ENCODE measurements around the gene MTR.

The MTR gene

DNA sequence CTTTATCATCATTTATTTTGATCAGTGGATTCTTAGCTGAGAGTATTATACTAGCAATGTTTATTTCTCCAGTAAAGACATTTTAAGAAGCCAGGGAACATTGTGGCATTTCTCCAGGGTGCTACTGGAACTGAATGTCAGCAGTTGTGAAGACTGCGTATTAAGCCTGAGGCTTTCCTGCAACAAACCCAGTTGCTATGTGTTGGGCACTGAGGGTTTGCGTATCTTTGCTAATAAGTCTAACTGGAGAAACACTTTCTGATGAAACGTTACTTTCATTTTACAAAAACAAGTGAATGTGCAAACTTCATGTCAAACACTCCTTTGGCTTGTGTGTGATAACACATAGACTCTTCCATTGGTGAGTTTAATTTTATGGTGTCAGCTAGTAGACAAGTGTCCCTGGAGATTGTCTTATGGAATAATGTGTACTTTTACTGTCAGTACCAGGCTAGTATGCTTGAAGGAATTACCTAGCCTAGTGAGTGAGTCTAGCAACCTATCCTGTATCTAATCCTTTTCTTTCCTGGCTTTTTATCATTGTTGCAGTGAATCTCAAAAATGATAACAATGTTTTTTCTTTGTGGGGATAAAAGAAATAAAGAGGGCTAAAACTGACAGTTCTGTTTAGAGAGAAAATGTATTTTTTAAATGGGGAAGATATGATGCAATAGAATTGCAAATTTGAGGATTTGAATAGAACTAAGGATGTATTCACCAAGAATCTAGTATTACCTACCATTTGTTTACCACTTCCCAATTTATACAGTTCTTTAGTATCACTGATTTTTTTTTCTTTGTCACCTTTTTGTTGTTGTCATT, 70.1 kb downstream of the MTR start:
- no peak for DNase-seq

DNA sequence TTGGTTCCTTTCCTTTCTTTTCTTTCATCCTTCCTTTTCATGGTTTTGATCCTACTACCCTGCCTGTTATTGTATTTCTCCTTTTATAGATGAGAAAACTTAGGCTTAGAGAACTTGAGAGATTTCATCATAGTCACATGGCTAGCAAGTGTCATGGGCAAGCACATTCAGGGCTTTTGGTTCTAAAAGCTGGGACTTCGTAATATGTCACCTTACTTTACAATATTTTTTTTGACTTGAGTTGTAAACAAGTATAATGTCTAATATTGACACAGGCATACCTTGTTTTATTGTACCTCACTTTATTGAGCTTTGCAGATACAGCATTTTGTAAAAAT, 70.7 kb downstream of the MTR start:
- no peak for DNase-seq

DNA sequence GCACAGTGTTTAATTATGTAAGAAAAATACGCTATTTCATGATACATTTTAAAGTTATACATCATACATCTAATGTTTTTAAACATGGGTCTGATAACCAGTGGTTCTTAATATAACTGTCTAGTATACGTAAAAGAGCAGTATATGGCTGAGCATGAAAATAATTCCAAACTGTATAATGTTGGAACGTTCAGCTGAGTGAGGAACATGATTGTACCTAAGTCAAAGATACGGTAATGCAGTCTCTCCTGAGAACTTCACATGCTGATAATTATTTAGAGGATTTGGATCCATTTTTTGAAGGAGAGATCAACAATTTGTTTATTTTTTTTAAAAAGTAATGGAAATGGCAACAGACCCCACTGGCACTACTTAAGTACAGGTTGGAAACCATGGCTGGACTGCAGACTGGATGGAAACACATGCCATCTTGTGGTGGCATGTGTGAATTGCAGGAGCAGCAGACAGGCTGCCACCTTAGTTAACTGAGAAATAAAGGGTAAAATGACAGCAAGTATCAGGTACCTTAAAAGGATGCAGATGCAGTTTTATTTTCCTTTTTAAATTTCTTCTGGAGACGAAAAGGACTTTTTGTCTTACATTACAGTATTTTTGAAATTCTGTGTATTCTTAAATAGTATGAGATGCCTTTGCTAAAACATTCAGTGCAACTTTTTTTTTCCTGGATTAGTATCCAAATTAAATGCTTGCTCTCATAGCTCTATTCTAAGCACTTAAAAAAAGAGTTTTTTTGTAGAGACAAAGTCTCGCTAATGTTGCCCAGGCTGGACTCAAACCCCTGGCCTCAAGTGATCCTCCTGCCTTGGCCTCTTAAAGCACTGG, 73.8 kb downstream of the MTR start:
- DNase-seq, result peak; percentile 39

GRCh38 chr1:236869911-236870310, 74.8 kb downstream of the MTR start:
- no peak for DNase-seq

DNA sequence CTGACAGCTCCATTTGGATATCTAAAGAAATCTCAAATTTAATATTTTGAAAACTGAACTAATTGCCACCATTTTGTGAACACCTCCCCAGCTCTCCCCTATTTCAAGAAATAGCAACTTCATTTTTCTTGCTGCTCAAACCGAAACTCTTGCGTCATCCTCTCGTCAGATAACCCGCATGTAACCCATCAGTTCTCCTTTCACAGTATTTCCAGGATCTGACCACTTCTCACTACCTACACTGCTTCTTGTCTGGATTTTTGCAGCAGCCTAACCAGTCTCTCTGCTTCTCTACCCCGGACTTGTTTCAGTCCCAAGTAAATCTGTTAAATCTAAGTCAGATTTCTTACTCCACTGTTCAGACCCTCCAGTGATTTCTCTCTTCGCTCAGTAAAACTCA, 75.6 kb downstream of the MTR start:
- DNase-seq, result no peak

DNA sequence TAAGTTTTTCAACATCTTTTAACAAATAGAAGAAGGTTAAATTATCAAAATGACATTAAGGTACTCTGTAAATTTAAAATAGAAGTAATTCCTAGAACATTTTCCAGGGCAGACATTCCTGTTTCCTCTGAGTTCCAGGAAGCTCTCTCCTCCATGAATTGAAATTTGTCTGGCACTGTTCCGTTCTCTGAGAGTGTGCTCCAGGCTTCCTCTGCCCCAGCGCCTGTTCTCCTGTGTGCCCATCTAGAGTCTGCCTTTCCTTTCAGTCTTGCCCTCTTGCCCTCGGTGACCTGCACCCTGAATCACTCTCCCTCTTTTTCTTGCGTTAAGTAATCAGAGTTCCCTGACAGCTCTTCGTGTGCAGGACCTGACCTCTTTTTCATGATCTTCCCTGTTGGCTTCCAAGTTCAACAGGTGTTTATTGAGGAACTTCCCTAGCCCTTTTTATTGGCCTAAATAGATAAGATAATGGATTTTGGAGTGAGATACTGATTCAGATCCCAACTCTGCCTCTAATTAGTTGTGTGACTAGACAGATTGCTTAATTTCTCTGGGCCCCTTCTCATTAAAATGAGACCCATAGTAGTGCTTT, 77.1 kb downstream of the MTR start:
- no peak for DNase-seq

DNA sequence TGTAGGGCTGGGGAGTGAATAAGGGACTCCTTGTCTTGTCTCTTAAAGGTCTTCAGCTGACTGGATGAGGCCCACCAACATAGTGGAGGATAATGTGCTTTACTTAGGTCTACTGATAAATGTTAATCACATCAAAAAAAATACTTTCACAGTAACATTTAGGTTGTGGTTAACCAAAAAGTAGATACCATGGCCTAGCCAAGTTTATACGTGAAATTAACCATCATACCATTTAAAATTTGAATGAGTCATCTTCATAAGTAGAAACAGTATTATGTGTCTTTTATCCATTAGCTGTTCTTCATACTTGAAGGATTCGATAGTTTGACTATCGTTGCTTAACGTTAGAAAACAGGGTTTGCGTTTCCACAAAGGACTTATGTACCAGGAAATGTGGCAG, 80.9 kb downstream of the MTR start:
- no peak for DNase-seq

DNA sequence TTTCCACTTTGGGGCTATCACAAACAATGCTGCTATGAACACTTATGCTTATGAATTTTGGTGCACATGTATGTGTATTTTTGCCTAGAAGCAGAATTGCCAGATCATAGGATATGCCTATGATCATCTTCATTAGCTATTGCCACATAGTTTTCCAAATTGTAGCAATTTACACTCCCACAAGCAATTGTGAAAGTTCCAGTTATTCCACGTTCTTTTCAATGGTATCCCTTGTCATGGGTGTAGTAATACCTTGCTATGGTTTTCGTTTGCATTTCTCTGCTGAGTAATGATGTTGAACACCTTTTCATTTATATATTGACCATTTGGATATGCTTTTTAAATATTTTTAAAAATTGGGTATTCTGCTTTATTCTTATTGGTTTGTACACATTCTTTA, 82.6 kb downstream of the MTR start:
- no peak for DNase-seq

DNA sequence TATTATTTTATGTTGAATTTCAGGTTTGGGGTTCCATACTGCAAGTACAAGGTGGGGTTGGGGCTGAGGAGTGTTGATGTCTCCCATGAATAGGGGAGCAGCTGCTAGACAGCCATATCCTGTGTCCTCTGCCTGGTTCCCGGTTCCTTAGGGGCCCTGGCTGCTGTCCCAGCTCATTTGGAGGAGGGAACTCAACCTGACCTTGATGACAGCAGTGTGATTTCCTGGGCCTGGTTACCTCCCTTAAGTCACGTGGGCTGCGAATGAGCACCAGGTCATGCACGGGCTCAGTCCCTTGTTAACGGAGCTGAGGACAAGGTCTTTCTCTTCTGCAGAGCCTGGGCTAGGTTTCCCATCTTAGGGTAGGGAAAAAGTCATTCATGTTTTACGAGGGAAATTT, 85.1 kb downstream of the MTR start:
- DNase-seq, result no peak

GRCh38 chr1:236882678-236883077, 87.6 kb downstream of the MTR start:
- no peak for DNase-seq

DNA sequence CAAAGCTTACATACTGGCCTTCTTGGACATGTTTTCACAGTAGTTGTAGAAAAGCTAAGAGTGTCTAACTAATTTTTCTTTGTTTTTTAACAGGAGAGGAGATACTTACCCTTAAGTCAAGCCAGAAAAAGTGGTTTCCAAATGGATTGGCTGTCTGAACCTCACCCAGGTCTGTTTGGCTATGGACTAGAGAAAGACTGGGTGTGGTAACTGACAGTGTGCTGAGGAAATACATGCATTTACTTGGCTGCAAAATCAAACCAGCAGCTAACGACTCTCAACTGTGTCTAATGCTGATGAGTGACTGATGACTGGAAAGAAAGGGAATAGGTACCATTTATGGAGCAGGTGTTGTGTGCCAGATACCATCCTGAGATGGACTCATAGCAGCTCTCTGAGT, 91.1 kb downstream of the MTR start:
- DNase-seq, result no peak

- no peak for DNase-seq
Observed at GRCh38 chr1:236887081-236887480, 92.0 kb downstream of the MTR start.

- no peak for DNase-seq
Observed at GRCh38 chr1:236888126-236888525, 93.0 kb downstream of the MTR start.

GRCh38 chr1:236888903-236889302, 93.8 kb downstream of the MTR start:
- no peak for DNase-seq

- no peak for DNase-seq
Observed at GRCh38 chr1:236890152-236891056, 95.3 kb downstream of the MTR start.

DNA sequence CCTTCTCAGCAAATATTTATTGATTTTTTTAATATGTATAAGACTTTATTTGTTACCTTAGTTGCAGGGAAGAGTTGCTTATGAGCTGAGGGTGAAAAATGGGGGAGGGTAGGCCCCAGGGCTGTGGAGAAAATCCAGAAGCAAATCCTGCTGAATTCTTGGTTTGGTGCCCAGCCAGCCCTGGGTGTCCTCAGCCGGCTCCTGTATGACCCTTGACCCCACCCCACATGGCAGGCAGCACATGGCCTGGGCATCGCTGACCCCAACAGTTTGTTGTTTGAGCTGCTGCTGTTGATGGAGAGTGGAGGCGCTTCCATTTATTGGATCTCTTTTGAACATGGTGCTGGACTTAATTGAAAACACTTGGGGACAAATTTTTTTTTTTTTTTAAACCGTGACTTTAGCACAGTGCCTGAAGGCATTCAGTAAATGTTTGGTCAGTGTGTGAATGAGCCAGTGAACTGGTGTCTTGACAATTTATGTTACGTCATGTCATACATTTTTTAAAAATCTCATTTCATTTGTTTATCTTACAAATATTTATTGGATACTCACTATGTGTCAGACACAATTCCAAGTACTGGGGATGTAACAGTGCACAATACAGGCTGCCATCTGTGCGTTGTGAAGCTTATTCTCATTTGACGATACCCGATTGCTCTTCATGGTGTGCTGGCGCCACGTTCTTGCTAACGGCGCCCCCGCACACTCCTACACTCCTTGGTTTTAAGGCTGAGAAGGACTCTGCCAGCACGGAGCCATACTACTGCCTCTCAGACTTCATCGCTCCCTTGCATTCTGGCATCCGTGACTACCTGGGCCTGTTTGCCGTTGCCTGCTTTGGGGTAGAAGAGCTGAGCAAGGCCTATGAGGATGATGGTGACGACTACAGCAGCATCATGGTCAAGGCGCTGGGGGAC, 98.8 kb downstream of the MTR start:
- DNase-seq, result no peak

GRCh38 chr1:236895665-236896387, 100.7 kb downstream of the MTR start:
- no peak for DNase-seq

- DNase-seq, result no peak
Observed at GRCh38 chr1:236896716-236897115, 101.6 kb downstream of the MTR start.

- DNase-seq, result no peak
Observed at GRCh38 chr1:236904892-236905741, 110.0 kb downstream of the MTR start.

DNA sequence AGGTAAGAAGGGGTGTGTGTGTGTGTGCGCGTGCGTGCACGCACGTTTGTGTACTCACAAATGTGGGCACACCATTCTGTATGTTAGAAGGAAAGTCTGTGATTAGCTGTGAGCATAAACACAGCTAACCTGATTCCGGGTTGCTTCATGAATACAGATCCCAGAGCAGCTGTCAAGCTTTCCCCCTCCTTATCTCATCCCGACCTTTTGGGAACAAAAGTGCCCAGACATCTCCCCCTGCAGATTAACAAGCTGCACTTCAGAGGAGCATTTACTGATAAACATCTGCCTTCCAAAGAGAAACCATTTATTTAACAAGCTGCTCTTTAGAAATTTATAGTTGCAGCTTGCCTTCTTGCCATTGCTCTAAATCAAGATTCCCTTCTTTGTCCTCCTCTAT, 112.1 kb downstream of the MTR start:
- no peak for DNase-seq
